T-helper 2 cell treated with Interferon-gamma antibody and Interleukin-4, amounts not matched to agents 100 ng/mL and 5 ng/mL, for 36 hours (primary cell): ENCODE results near the gene TAAR2. TPM values are rescaled to one million over a fixed set of nuclear protein-coding genes. Genes with fewer than 3 reads are reported as not detected.
"Not testable (repeated sequence)": the region's sequence is repeated elsewhere in the genome, so short reads cannot be mapped to it uniquely, and the experiment has no call there.

Source experiments
- intact Hi-C: fragments of 100-400 bp; cut with micrococcal nuclease; formaldehyde crosslinking; loops from one replicate; pipeline ENCODE4 v1.15.1; 2023
- total RNA-seq: library from RNA; stranded (reverse); gene quantifications from 2 replicates; pipeline ENCODE4 v1.2.3, GENCODE V29; 2022

Gene TAAR2, protein sequence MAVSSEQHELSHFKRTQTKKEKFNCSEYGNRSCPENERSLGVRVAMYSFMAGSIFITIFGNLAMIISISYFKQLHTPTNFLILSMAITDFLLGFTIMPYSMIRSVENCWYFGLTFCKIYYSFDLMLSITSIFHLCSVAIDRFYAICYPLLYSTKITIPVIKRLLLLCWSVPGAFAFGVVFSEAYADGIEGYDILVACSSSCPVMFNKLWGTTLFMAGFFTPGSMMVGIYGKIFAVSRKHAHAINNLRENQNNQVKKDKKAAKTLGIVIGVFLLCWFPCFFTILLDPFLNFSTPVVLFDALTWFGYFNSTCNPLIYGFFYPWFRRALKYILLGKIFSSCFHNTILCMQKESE
- not detected in 2 replicates for total RNA-seq

DNA sequence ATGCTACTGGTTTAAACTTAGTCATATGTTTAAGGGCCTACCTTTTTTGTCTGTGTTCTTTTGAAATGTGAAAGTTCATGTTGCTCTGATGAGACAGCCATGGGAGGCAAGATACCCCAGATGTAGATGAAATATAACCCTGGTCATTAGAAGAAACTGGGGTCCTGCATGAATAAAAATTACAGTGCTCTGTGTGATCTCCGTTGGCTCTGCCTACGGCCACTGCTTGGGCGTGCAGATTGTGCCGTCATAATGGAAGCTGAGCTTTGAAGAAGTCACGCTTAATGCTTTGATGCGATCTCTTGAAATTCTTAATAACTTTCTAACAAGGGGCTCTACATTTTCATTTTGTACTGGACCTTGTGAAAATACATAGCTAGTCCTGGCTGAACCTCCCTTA, at the start of gene TAAR2:
Gene TAAR2 (minus strand): TSS at position 101 of the 400 bp plus-strand sequence. CDS start 0 bp downstream, at position 101.
- intact Hi-C loops, result no loop called here

DNA sequence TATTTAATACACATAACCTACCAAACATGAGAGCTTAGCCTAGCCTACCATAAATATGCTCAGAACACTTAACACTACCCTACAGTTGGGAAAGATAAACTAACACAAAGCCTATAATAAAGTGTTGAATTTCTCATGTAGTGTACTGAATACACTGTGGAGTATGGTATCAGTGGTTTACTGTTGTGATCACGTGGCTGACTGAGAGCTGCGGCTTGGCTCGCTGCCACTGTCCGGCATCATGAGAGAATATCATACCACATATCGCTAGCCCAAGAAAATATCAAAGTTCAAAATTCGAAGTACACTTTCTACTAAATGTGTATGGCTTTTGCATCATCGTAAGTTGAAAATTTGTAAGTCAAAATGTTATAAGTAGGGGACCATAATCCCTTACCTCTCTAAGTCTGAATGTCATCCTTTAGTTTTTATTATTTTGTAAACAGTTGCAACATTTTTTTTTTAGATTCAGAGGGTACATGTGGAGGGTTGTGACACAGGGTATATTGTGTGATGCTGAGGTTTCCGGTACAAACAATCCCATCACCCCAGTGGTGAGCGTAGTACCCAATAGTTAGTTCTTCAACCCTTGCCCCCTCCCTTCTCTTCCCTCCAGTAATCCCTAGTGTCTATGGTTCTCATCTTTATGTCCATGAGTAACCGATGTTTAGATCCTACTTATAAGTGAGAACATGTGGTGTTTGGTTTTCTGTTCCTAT, 49.5 kb upstream of the TAAR2 start:
- intact Hi-C loops, result loop anchor here (2.0 to 5.0 kb wide), 2 partner anchors 53 to 141 kb away; no protein-coding TSS in a partner anchor

DNA sequence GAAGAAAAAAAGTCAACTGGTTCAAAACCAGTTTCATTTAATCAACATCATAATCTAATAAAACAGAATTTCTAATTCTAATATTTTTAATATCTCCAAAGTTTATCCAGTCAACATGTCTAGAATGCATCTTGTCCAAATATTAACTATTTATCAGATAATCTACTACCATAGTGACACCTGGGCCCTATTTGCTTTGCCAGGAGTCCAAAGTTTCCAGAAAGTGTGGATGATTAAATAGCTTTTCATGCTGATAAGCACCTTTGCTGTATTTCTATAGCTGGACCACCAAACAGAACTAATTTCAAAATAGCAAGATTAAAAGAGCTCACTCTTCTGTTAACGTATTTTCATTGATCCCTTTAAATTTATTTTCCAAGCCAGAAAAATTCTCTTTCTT, 47.2 kb upstream of the TAAR2 start:
- intact Hi-C loops, result loop anchor here (5.0 kb wide), 1 partner anchor 139 kb away; no protein-coding TSS in a partner anchor

- intact Hi-C loops, result loop anchor here (1.0 to 5.0 kb wide), 6 partner anchors 99 to 293 kb away; partner anchors contain the start of gene SLC18B1
Observed at GRCh38 chr6:132669690-132670291, 45.7 kb upstream of the TAAR2 start.

- intact Hi-C loops, result loop anchor here (5.0 kb wide), 2 partner anchors 116 to 296 kb away; no protein-coding TSS in a partner anchor
Observed at GRCh38 chr6:132666118-132666517, 42.0 kb upstream of the TAAR2 start.

DNA sequence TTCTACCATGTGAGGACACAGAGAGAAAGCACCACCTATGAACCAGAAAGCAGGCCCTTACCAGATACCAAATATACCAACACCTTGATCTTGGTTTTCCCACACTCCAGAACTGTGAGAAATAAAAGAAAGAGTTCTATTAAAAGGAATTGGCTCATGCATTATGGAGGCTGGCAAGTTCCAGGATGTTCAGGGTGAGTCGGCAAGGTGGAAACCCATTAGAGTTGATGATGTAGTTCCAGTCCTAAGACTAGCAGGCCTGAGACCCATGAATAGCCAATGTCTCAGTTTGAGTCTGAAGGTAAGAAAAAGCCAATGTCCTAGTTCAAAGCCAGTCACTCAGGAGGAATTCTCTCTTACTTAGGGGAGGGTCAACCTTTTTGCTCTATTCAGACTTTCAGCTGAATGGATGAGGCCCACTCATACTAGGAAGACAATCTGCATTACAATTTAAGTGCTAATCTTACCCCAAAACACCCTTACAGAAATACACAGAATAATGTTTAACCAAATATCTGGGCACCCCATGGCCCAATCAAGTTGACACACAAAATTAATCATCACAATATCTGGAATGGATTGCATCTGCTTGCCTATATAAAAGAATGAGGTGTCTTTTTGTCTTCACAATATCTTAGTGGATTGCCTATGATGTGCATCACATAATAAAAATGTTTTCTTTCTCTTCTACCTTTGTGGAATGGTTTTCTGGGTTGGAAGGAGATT, 40.4 kb upstream of the TAAR2 start:
- intact Hi-C loops, result loop anchor here (5.0 kb wide), 2 partner anchors 118 to 298 kb away; no protein-coding TSS in a partner anchor

GRCh38 chr6:132663661-132664060, 39.6 kb upstream of the TAAR2 start:
- intact Hi-C loops, result no loop called here

- intact Hi-C loops, result no loop called here
Observed at GRCh38 chr6:132661906-132662305, 37.8 kb upstream of the TAAR2 start.

GRCh38 chr6:132659082-132659481, 35.0 kb upstream of the TAAR2 start, which contains the start of gene TAAR1:
TAAR1 (minus strand) TSS chr6:132659182; CDS start chr6:132646003, 13,179 bp downstream.
- intact Hi-C loops, result no loop called here

- intact Hi-C loops, result no loop called here
Observed at GRCh38 chr6:132651062-132651461, 27.0 kb upstream of the TAAR2 start.

DNA sequence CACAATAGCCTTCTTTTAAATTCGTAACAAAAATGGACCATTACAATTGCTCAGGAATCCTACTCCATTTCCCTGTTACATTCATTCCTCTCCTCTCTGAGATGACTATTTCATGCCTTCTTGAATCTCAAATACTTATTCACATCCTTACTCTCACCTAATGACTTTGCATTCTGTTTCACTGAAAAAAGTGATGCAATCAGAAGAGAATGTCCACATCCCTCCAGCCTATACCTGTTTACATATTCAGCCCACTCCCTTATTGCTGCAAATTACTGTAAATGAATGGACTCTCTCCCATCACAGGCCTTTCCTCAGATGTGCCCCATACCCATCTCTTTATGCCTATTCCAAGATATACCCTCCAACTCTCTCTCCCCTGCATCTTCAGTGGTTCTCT, 26.4 kb upstream of the TAAR2 start:
- intact Hi-C loops, result no loop called here

GRCh38 chr6:132648828-132649227, 24.8 kb upstream of the TAAR2 start:
- intact Hi-C loops, result no loop called here

DNA sequence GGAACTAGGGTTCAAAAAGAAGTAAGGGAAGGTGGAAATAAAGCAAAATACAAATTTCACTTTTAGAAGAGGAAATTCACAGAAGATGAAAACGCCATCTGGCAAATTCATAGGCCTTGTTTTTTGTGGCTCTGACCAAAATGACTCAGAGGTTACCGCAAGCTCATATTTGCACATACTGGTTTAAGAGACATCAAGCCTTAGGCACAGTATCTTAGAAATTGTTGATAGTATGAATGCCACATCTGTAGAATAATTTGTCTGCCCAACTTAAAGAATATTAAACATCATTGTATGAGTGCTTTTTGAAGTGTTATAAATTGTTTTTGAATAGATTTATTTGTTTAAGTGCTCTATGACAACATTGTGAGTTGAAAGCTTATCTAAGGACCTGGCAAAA, 24.3 kb upstream of the TAAR2 start:
- intact Hi-C loops, result no loop called here

- intact Hi-C loops, result no loop called here
Observed at GRCh38 chr6:132643547-132643946, 19.5 kb upstream of the TAAR2 start.

DNA sequence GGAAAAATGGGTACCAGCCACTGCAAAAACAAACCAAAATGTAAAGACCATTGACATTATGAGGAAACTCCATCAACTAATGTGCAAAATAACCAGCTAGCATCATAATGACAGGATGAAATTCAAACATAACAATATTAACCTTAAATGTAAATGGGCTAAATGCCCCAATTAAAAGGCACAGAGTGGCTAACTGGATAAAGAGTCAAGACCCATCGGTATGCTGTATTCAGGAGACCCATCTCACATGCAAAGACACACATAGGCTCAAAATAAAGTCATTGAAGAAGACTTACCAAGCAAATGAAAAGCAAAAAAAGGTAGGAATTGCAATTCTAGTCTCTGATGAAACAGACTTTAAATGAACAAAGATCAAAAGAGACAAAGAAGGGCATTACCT, 13.1 kb upstream of the TAAR2 start:
- intact Hi-C loops, result not testable (repeated sequence)

- intact Hi-C loops, result not testable (repeated sequence)
Observed at GRCh38 chr6:132635906-132636305, 11.8 kb upstream of the TAAR2 start.

DNA sequence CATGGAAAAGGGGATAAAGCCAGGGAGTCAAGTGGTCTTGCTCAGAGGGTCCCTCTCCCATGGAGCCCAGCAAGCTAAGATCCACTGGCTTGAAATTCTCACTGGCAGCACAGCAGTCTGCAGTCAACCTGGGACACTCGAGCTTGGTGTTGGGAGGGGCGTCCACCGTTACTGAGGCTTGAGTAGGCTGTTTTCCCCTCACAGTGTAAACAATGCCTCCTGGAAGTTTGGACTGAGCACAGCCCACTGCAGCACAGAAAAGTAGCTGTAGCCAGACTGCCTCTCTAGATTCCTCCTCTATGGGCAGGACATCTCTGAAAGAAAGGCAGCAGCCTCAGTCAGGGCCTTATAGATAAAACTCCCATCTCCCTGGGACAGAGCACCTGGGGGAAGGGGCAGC, 11.2 kb upstream of the TAAR2 start:
- intact Hi-C loops, result not testable (repeated sequence)

DNA sequence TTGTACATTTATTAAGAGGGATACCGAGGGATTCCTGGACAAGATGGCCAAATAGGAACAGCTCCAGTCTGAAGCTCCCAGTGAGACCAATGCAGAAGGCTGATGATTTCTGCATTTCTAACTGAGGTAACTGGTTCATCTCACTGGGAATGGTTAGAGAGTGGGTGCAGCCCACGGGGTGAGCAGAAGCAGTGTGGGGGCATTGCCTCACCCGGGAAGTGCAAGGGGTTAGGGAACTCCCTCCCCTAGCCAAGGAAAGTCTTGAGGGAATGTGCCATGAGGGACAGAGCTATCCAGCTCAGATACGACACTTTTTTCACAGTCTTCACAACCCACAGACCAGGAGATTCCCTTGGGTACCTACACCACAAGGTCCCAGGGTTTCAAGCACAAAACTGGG, 10.7 kb upstream of the TAAR2 start:
- intact Hi-C loops, result no loop called here

- intact Hi-C loops, result no loop called here
Observed at GRCh38 chr6:132633362-132633761, 9.3 kb upstream of the TAAR2 start.

- intact Hi-C loops, result no loop called here
Observed at GRCh38 chr6:132623106-132623845, 799 bp downstream of the TAAR2 start.
